Measurements from ENCODE around the gene AP5M1. TPM values are rescaled to one million over a fixed set of nuclear protein-coding genes. Genes with fewer than 3 reads are reported as not detected.
A peak's percentile ranks its signal among the peaks of the same experiment; 100 is the strongest.
"Not testable (repeated sequence)": the region's sequence is repeated elsewhere in the genome, so short reads cannot be mapped to it uniquely, and the experiment has no call there.

Gene AP5M1
- total RNA-seq, 1 experiment from 2014 or later: 32.8 TPM

- in situ Hi-C loops (cut with HindIII; ENCODE audit: low sequenced_read_pairs): no loop called here
- DNase-seq (ENCODE audit: low spot score): no peak
Measured at GRCh38 chr14:57277062-57277461, 8.3 kb downstream of the AP5M1 start.

GRCh38 chr14:57287745-57288144 is 19.0 kb downstream of the AP5M1 start:
- DNase-seq (ENCODE audit: low spot score): no peak
- in situ Hi-C loops (cut with HindIII; ENCODE audit: low sequenced_read_pairs): no loop called here

GRCh38 chr14:57290751-57291150 is 22.0 kb downstream of the AP5M1 start:
- in situ Hi-C loops (cut with HindIII; ENCODE audit: low sequenced_read_pairs): no loop called here
- DNase-seq (ENCODE audit: low spot score): no peak

- no peak for DNase-seq (ENCODE audit: low spot score)
- in situ Hi-C loops (cut with HindIII; ENCODE audit: low sequenced_read_pairs): no loop called here
Measured at GRCh38 chr14:57291692-57292647, 23.2 kb downstream of the AP5M1 start.

- peak; percentile 23 for DNase-seq (ENCODE audit: low spot score)
- in situ Hi-C loops (cut with HindIII; ENCODE audit: low sequenced_read_pairs): no loop called here
Measured at GRCh38 chr14:57293866-57294837, 25.4 kb downstream of the AP5M1 start.

- no peak for DNase-seq (ENCODE audit: low spot score)
- in situ Hi-C loops (cut with HindIII; ENCODE audit: low sequenced_read_pairs): no loop called here
Measured at GRCh38 chr14:57295239-57295638, 26.5 kb downstream of the AP5M1 start.

- DNase-seq (ENCODE audit: low spot score): no peak
- in situ Hi-C loops (cut with HindIII; ENCODE audit: low sequenced_read_pairs): no loop called here
Measured at GRCh38 chr14:57297852-57298251, 29.1 kb downstream of the AP5M1 start.

GRCh38 chr14:57299511-57299910 is 30.7 kb downstream of the AP5M1 start:
- no peak for DNase-seq (ENCODE audit: low spot score)
- in situ Hi-C loops (cut with HindIII; ENCODE audit: low sequenced_read_pairs): no loop called here

GRCh38 chr14:57302883-57303282 is 34.1 kb downstream of the AP5M1 start:
- in situ Hi-C loops (cut with HindIII; ENCODE audit: low sequenced_read_pairs): no loop called here

GRCh38 chr14:57314396-57315089 is 45.8 kb downstream of the AP5M1 start:
- DNase-seq (ENCODE audit: low spot score): no peak
- in situ Hi-C loops (cut with HindIII; ENCODE audit: low sequenced_read_pairs): loop anchor here (10.0 kb wide), 1 partner anchor 120 kb away; no protein-coding TSS in a partner anchor

More at GRCh38 chr14:57302883-57303282, 34.1 kb downstream of the AP5M1 start:
- no peak for DNase-seq (ENCODE audit: low spot score)

GRCh38 chr14:57317248-57317833 is 48.6 kb downstream of the AP5M1 start:
- in situ Hi-C loops (cut with HindIII; ENCODE audit: low sequenced_read_pairs): loop anchor here (10.0 kb wide), 1 partner anchor 123 kb away; no protein-coding TSS in a partner anchor

GRCh38 chr14:57319636-57320192 is 50.9 kb downstream of the AP5M1 start:
- in situ Hi-C loops (cut with HindIII; ENCODE audit: low sequenced_read_pairs): loop anchor here (10.0 kb wide), 1 partner anchor 125 kb away; no protein-coding TSS in a partner anchor

More at GRCh38 chr14:57317248-57317833, 48.6 kb downstream of the AP5M1 start:
- DNase-seq (ENCODE audit: low spot score): peak; percentile 87

GRCh38 chr14:57323721-57324120 is 55.0 kb downstream of the AP5M1 start:
- in situ Hi-C loops (cut with HindIII; ENCODE audit: low sequenced_read_pairs): no loop called here

More at GRCh38 chr14:57319636-57320192, 50.9 kb downstream of the AP5M1 start:
- DNase-seq (ENCODE audit: low spot score): no peak

GRCh38 chr14:57326253-57326652 is 57.5 kb downstream of the AP5M1 start:
- no peak for DNase-seq (ENCODE audit: low spot score)
- in situ Hi-C loops (cut with HindIII; ENCODE audit: low sequenced_read_pairs): no loop called here

More at GRCh38 chr14:57323721-57324120, 55.0 kb downstream of the AP5M1 start:
- DNase-seq (ENCODE audit: low spot score): no peak

- in situ Hi-C loops (cut with HindIII; ENCODE audit: low sequenced_read_pairs): no loop called here
- no peak for DNase-seq (ENCODE audit: low spot score)
Measured at GRCh38 chr14:57329833-57330232, 61.1 kb downstream of the AP5M1 start.

- in situ Hi-C loops (cut with HindIII; ENCODE audit: low sequenced_read_pairs); DNase-seq (ENCODE audit: low spot score): not testable (repeated sequence)
Measured at GRCh38 chr14:57332475-57332874, 63.7 kb downstream of the AP5M1 start.

- DNase-seq (ENCODE audit: low spot score); in situ Hi-C loops (cut with HindIII; ENCODE audit: low sequenced_read_pairs): not testable (repeated sequence)
Measured at GRCh38 chr14:57333726-57334125, 65.0 kb downstream of the AP5M1 start.
